Neural cell (in vitro differentiated cells): ENCODE measurements around the gene KLHL3. TPM values are rescaled to one million over a fixed set of nuclear protein-coding genes. Genes with fewer than 3 reads are reported as not detected.

Experiments
- H2AFZ ChIP-seq: fragments of 200-600, 300-800 bp; sonication (generic), shearing (Covaris generic); 2 replicates; pipeline ENCODE4 v1.6.0; 2014; ENCODE audit warnings: low read depth, mild to moderate bottlenecking, antibody characterized with exemption, low read length, moderate library complexity
- H3F3A ChIP-seq: fragments of 200-600 bp; shearing (Covaris generic); 2 replicates; pipeline ENCODE4 v1.6.1; 2016; ENCODE audit warnings: mild to moderate bottlenecking, moderate library complexity, mixed read lengths, antibody characterized with exemption, low read length; ENCODE audit not compliant: insufficient read depth, poor library complexity, severe bottlenecking
- H3K27ac ChIP-seq: fragments of 200-600, 300-800 bp; sonication (generic), shearing (Covaris generic); 2 replicates; pipeline ENCODE4 v1.5.1; 2014; ENCODE audit warnings: mild to moderate bottlenecking, low read length, moderate library complexity
- H3K27me3 ChIP-seq: fragments of 300-800, 200-600 bp; sonication (generic), shearing (Covaris generic); 2 replicates; pipeline ENCODE4 v1.6.0; 2014; ENCODE audit warnings: mild to moderate bottlenecking, low read depth, low read length, moderate library complexity; ENCODE audit not compliant: insufficient read depth
- H3K36me3 ChIP-seq: fragments of 300-800, 200-600 bp; sonication (generic), shearing (Covaris generic); 2 replicates; pipeline ENCODE4 v1.5.1; 2014; ENCODE audit warnings: mild to moderate bottlenecking, antibody characterized with exemption, low read length, moderate library complexity; ENCODE audit not compliant: insufficient read depth
- H3K4me2 ChIP-seq: fragments of 300-800, 200-600 bp; sonication (generic), shearing (Covaris generic); 2 replicates; pipeline ENCODE4 v1.6.0; 2014; ENCODE audit warnings: mild to moderate bottlenecking, low read length
- H3K4me3 ChIP-seq: fragments of 300-800, 200-600 bp; sonication (generic), shearing (Covaris generic); 2 replicates; pipeline ENCODE4 v1.5.1; 2014; ENCODE audit warnings: mild to moderate bottlenecking, low read length, moderate library complexity
- H3K79me2 ChIP-seq: fragments of 200-600 bp; shearing (Covaris generic); replicated peaks from 2 replicates; pipeline ENCODE4 v1.6.0; 2014; ENCODE audit warnings: mild to moderate bottlenecking, low read length, moderate library complexity; ENCODE audit not compliant: insufficient read depth
- H3K9ac ChIP-seq: fragments of 300-800, 200-600 bp; sonication (generic), shearing (Covaris generic); 2 replicates; pipeline ENCODE4 v1.6.1; 2016; ENCODE audit warnings: mild to moderate bottlenecking, low read length, mixed read lengths
- H3K9me2 ChIP-seq: fragments of 200-600 bp; shearing (Covaris generic); 2 replicates; pipeline ENCODE4 v1.6.1; 2016; ENCODE audit warnings: mild to moderate bottlenecking, low read length, mixed read lengths; ENCODE audit not compliant: insufficient read depth
- H3K9me3 ChIP-seq: fragments of 200-600, 300-800 bp; sonication (generic), shearing (Covaris generic); 2 replicates; pipeline ENCODE4 v1.6.1; 2016; ENCODE audit warnings: mild to moderate bottlenecking, mixed run types, low read length, moderate library complexity, mixed read lengths
- H4K20me1 ChIP-seq: fragments of 200-600 bp; shearing (Covaris generic); 2 replicates; pipeline ENCODE4 v1.6.1; 2016; ENCODE audit warnings: mild to moderate bottlenecking, mixed run types; ENCODE audit not compliant: insufficient read depth
- CTCF ChIP-seq: fragments of 450-650 bp; IDR thresholded peaks from 2 replicates; pipeline ENCODE4 v1.5.1; 2014; ENCODE audit warnings: antibody characterized with exemption, mild to moderate bottlenecking, moderate library complexity; ENCODE audit not compliant: poor library complexity, severe bottlenecking
- EP300 ChIP-seq: fragments of 450-650 bp; conservative IDR thresholded peaks from 2 replicates; pipeline ENCODE4 v1.6.1; 2014; ENCODE audit warnings: antibody characterized with exemption, mild to moderate bottlenecking, moderate library complexity; ENCODE audit not compliant: poor library complexity, severe bottlenecking
- EZH2 ChIP-seq: fragments of 200-600, 300-800 bp; shearing (Covaris generic), sonication (generic); IDR thresholded peaks from 2 replicates; pipeline ENCODE4 v1.6.1; 2014; ENCODE audit warnings: antibody characterized with exemption, low read length, borderline replicate concordance, mild to moderate bottlenecking; ENCODE audit not compliant: insufficient read depth, poor library complexity, severe bottlenecking
- MXI1 ChIP-seq: fragments of 450-650 bp; conservative IDR thresholded peaks from 2 replicates; pipeline ENCODE4 v1.6.1; 2014; ENCODE audit warnings: antibody characterized with exemption, mild to moderate bottlenecking; ENCODE audit not compliant: poor library complexity, severe bottlenecking
- POLR2AphosphoS5 ChIP-seq: IDR thresholded peaks from 2 replicates; pipeline ENCODE4 v1.6.1; 2012
- RAD21 ChIP-seq: fragments of 450-650 bp; conservative IDR thresholded peaks from 2 replicates; pipeline ENCODE4 v1.6.1; 2014; ENCODE audit warnings: antibody characterized with exemption, mild to moderate bottlenecking, moderate library complexity
- REST ChIP-seq: IDR thresholded peaks from 2 replicates; pipeline ENCODE4 v1.6.1; 2012; ENCODE audit warnings: borderline replicate concordance
- SMC3 ChIP-seq: fragments of 450-650 bp; conservative IDR thresholded peaks from 2 replicates; pipeline ENCODE4 v1.6.1; 2014; ENCODE audit warnings: antibody characterized with exemption, mild to moderate bottlenecking, moderate library complexity; ENCODE audit not compliant: poor library complexity
- TAF1 ChIP-seq: IDR thresholded peaks from 2 replicates; pipeline ENCODE4 v1.6.1; 2012; ENCODE audit warnings: low read depth
- polyA plus RNA-seq: library from polyadenylated mRNA; depleted of rRNA; stranded (reverse); fragments of >200 nt; gene quantifications from 2 replicates; pipeline ENCODE4 v1.2.3, GENCODE V29; 2014

The KLHL3 gene
- polyA plus RNA-seq, 1 donor from 2014 or later: 12.9 TPM

- Histone ChIP-seq H3K79me2 (peaks cover 23% of the 10 kb centered on the region), H4K20me1 (no peaks in the 10 kb centered on the region), H3K4me2 (no peak overlapping the region), H3F3A (no peaks in the 10 kb centered on the region), H3K9me2 (no peaks in the 10 kb centered on the region), H3K9ac (no peak overlapping the region), H3K36me3 (no peaks in the 10 kb centered on the region), H3K27ac (no peak overlapping the region), H3K4me3 (no peak overlapping the region), H3K9me3 (no peaks in the 10 kb centered on the region), H3K27me3 (no peaks in the 10 kb centered on the region), H2AFZ (no peak overlapping the region)
- no peak for TF ChIP-seq SMC3
- TF ChIP-seq MXI1: no peak
- no peak for TF ChIP-seq POLR2AphosphoS5
- TF ChIP-seq RAD21: no peak
- no peak for TF ChIP-seq EP300
- TF ChIP-seq CTCF: no peak
- no peak for TF ChIP-seq REST
- no peak for TF ChIP-seq TAF1
- no peak for TF ChIP-seq EZH2
These were observed 7.8 kb downstream of the KLHL3 start for GRCh38 chr5:137728048-137728447.

DNA sequence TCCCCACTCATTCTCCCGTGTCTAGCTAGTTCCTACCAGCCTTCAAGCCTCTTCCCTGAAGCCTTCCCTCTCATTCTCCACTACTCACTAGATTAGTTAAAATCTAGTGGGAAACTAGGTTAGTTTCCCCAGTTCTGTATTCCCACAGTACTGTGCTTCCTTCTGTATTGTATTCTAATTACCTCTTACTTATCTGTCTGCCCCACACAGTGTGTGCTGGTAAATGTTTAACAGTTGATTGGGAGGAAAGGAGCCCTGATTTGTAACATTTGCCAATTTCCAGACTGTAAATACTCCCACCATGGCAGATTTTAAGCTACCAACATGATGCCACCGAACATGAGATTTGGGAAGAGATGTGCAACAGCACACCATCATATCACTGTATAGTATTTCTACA is 8.3 kb downstream of the KLHL3 start:
- H3K9me3 ChIP-seq: no peaks in the 10 kb centered on the region
- no peaks in the 10 kb centered on the region for H3F3A ChIP-seq
- H3K27me3 ChIP-seq: no peaks in the 10 kb centered on the region
- no peaks in the 10 kb centered on the region for H3K9me2 ChIP-seq
- no peak overlapping the region for H3K27ac ChIP-seq
- H3K4me2 ChIP-seq: no peak overlapping the region
- H3K4me3 ChIP-seq: no peak overlapping the region
- H4K20me1 ChIP-seq: no peaks in the 10 kb centered on the region
- H3K9ac ChIP-seq: no peak overlapping the region
- no peak for TF ChIP-seq RAD21
- no peak for TF ChIP-seq POLR2AphosphoS5
- no peak for TF ChIP-seq EP300
- TF ChIP-seq TAF1: no peak
- TF ChIP-seq REST: no peak
- no peak for TF ChIP-seq CTCF
- no peak for TF ChIP-seq SMC3
- TF ChIP-seq MXI1: no peak
- TF ChIP-seq EZH2: no peak
- peaks cover 19% of the 10 kb centered on the region for H3K79me2 ChIP-seq
- no peaks in the 10 kb centered on the region for H3K36me3 ChIP-seq
- no peak overlapping the region for H2AFZ ChIP-seq
